ENCODE results near the gene HMGN1.

Gene HMGN1

GRCh38 chr21:39330001-39330400 lies 18.9 kb downstream of the HMGN1 start:
- DNase-seq (ENCODE audit: low spot score) = peak; percentile 51

DNA sequence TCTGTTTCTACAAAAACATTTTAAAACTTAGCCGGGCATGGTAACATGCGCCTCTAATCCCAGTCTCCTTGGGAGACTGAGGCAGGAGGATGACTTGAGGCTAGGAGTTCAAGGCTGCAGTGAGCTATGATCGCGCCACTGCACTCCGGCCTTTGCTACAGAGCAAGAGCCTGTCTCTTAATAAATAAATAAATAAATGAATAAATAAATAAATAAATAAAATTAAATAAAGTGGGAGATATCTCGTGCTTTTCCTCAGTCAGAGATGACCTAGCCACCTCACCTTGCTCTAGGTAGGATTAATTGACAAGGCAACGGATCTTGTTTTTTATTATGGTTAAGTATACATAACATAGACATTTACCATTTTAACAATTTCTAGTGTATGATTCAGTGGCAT lies 21.2 kb downstream of the HMGN1 start:
- DNase-seq (ENCODE audit: low spot score) = no peak

- no peak for DNase-seq (ENCODE audit: low spot score)
Measured at GRCh38 chr21:39326607-39327307, 22.1 kb downstream of the HMGN1 start.

DNA sequence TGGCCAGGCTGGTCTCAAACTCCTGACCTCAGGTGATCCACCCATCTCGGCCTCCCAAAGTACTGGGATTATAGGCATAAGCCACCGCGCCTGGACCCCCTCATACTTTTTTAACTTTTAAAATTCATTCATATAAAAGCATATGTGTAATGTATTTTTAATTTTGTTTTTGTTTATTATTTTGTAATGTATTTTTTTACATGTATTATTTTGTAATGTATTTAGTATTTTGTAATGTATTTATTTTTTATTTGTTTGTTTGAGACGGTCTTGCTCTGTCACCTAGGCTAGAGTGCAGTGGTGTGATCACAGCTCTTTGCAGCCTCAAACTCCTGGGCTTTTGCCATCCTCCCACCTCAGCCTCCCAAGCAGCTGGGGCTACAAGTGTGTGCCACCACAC lies 23.4 kb downstream of the HMGN1 start:
- DNase-seq (ENCODE audit: low spot score) = no peak

DNA sequence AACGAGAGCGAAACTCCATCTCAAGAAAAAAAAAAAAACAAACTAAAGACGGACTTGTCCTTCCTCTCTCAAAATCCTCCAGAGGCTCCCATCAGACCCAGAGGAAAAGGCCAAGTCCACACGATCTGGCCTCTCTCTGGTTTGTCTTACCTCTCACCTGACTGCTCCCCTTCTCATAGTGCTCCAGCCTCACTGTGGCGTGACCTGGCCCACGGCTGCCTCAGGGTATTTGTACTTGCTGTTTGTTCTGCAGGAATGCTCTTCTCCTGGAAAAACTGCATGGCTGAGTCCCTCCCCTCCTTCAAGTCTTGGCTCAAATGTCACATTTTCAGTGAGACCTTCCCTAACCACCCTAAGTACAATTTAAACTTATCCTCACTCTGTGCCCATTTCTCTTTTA lies 27.5 kb downstream of the HMGN1 start:
- DNase-seq (ENCODE audit: low spot score) = no peak

DNA sequence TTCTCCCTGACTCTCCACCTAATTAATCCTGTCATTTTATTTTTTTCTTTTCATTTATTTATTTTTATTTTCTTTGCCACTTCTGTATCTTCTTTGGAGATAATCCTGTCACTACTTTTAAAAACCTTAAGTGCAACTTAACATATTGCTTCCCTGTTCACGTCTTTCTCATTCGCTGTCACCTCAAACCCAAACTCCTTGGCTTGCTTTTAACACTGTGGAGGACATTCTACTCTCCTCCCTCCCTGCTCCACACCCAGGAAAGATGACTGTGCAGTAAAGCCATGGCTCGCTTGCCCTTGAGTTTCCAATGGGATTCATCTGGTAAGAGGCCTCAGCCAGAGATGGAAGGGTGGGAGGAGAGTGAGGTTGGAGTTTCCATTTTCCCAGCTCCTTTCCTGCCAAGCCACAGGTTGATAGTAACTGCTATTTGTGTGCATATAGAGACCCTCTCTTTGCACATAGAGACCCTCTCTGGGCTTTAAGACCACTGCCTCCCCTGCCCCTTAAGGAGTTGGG lies 29.0 kb downstream of the HMGN1 start:
- no peak for DNase-seq (ENCODE audit: low spot score)

- DNase-seq (ENCODE audit: low spot score) = no peak
Measured at GRCh38 chr21:39319251-39319756, 29.6 kb downstream of the HMGN1 start.

DNA sequence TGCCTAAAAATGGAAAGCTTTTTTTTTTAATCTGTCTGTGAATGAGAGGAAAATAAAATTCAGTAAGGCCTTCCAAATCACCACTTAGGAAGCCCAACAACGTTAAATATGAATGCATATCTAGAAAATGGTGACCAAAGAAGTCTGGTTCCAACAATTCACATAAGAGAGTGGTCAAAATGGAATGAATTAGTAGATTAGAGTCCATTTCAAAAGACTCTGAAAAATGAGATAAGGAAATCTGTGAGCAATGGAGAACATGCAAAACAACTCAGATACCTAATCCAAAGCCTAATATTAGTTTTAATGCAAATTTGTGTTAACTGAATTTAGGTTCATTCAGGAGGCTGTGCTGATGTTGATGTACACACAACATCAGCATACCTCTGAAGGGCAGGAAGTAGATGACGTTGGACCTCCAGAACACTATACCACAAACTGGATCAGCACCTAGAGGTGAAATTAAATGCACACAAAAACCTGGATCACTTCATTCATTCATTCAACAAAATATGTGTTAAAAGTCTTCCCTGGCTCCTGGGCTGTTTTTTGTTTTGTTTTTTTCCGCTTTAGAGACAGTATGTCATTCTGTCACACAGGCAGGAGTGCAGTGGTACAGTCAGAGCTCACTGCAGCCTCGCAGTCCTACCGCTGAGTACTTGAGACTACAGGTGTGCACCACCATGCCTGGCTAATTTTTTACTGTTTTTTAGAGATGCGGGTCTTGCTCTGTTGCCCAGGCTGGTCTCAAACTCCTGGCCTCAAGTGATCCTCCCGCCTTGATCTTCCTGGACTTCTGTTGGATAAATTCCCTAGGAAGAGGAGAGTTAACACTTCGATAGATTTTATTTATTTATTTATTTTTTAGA lies 30.6 kb downstream of the HMGN1 start:
- DNase-seq (ENCODE audit: low spot score) = peak; percentile 67

DNA sequence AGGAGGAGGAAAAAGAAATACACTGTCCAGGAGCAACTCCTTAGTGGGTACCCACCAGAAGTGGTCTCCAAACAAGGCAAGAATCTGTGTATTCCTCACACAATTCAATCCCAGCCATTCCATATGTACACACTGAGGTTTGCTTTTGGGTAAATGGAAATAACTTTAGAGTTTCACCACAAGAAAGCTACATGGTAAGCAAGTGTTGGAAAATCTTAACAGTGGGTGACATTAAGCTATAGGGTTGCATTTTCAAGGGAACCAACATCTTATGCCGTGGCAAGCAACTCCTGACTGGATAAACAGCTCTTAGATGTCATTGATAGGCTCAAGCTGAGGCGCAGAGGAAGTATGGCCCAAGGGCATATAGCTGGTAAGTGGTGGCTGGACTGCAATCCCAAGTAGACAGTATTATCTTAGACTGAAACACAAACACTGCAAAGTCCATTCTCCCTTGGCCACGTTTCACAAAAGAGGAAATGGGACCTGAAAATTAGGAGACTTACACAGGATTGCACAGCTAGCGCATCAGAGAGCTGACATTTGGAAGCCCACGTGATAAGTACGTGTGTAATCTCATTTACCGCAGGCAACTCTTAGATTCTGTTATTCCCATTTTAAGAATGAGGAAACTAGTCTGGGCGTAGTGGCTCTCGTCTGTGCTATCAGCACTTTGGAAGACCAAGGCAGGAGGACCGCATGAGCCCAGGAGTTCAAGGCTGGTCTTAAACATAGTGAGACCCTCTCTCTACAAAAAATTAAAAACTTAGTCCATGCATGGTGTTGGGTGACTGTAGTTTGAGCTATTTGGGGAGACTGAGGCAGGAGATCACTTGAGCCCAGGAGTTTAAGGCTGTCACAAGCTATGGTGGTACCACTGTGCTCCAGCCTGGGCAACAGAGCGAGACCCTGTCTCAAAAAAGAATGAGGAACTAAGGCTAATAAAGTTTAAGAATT lies 31.5 kb downstream of the HMGN1 start:
- peak; percentile 43 for DNase-seq (ENCODE audit: low spot score)

DNA sequence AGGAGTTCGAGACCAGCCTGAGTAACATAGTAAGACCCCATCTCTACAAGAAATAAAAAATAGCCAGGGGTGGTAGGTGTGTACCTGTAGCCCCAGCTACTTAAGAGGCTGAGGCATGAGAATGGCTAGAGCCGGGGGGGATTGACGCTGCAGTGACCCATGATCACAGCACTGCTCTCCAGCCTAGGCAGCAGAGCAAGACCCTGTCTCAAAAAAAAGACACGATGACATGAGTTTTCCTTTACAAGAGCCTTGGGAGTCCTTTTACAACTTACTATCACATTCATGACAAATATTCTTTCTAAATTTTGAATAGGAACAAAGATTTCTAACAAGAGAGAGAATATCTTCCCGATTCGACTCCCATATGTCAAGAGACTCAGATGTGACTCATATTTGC lies 32.2 kb downstream of the HMGN1 start:
- DNase-seq (ENCODE audit: low spot score) = no peak

DNA sequence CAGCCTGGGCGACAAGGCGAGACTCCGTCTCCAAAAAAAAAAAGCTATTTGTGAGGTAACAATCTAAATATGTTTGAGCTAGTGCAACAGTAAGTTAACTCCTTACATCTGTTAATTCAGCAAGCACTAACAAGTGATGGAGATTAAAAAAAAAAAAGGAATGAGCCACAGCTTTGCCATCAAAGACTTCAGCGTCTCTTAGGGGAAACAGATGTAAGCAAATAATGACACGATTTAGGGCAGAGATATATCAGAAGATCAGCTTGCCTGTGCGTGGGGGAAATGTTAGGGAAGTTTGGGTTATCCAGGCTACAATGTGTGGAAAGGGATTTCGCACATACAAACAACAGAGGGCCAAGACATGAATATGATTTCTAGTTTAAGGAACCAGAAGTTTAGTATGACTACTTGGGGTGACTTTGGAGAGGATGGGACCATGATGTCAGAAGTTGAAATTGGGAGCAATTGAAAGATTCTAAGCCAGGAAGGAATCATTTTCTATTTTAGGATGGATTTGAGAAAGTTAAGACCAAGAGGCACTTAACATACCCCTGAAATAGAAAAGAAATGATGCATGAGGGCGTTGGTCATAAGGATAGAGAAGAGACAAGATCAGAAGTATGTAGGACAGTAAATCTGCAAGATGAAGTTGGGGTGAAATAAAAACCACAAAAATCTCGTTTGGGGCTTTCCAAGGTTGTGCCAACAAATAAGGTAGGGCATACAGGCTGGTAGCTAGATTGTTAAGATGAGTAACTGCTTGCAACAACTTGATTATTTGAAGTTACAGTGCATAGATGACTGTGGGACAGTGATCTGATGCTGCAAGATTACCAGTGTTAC lies 33.1 kb downstream of the HMGN1 start:
- DNase-seq (ENCODE audit: low spot score) = no peak

- peak; percentile 55 for DNase-seq (ENCODE audit: low spot score)
Measured at GRCh38 chr21:39314143-39315027, 34.5 kb downstream of the HMGN1 start.

DNA sequence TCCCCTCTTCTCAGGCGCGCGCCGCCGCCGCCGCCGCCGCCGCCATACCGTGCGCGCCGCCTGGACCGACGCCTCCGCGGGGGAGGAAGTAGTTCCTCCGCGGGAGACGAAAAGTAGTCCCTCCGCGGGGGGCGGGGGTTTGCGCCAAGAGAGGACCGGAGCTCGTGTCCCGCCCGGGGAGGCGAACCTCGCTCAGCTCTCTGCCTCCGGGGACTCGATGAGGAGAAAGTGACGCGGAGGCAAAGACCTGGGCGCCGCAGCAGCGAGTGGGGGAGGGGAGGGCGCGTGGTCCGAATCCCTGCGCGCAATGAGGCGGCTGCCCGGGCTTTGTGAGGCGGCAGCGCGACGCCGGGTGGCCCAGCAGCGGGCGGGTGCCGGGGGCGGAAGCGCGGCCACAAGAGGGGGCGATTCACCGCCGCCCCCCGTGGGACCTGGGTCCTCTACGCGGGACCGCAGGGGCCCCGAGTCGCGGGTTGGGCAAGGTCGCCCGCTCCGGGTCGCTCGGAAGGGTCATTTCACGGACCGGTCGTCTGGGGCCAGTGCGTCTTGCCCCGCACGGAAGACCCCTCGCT lies 35.2 kb downstream of the HMGN1 start, which contains the start of gene BRWD1:
Gene BRWD1, minus strand, starts transcription at position 62 of the 572 bp plus-strand sequence. CDS start 141 bp downstream, outside the sequence.
- peak; percentile 82 for DNase-seq (ENCODE audit: low spot score)

- peak; percentile 65 for DNase-seq (ENCODE audit: low spot score)
Measured at GRCh38 chr21:39313042-39313570, 35.8 kb downstream of the HMGN1 start.

- peak; percentile 99 for DNase-seq (ENCODE audit: low spot score)
Measured at GRCh38 chr21:39312112-39313041, 36.5 kb downstream of the HMGN1 start.

DNA sequence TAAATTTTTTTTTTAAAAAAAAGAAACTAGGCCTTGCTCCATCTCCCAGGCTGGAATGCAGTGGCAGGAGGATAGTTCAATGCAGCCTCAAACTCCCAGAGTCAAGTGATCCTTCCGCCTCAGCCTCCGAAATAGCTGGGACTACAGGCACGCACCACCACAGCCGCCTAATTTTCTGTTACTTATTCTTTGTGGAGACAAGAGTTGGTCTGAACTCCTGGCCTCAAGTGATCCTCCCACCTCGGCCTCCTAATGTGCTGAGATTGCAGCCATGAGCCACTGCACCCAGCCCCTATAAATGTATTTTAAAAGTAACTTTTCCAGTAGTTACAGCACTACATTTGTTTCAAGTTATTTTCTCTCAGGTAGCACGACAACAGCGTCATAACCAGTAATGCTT lies 37.7 kb downstream of the HMGN1 start:
- DNase-seq (ENCODE audit: low spot score) = no peak

DNA sequence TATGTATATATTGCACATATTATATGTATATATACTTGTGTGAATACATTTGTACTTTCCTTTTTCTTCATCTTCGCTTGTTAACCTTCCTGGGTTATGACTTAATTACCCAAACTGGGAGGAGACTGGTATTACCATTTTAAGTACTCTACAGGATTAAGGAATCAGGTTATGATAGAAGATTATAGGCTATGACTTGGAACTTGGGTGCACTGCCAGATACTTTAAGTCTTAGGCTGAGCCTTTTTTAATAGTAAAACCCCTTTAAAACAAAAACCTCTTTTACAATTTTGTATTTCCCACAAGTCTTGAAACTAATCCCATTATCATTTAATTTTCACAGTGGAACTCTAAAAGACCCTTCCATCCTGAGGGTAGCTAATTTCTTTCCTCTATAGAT lies 41.4 kb downstream of the HMGN1 start:
- no peak for DNase-seq (ENCODE audit: low spot score)

DNA sequence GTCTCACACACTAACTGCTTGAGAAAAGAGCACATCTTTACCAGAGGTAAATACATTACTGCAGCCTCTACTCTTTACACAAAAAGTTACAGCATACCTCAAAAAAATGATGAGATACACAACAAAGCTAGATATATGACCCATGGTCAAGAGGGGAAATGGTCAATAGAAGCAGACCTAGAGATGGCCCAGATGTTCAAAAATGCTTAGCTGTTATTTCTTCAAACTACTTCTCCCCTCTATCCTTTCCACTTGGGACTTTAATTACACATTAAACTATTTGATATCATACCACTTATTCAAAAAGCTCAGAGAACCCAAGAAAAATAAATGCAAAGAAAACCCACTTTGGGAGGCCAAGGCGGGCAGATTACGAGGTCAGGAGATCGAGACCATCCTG lies 48.3 kb downstream of the HMGN1 start:
- DNase-seq (ENCODE audit: low spot score) = no peak

Measured in germinal center (tissue), 1 donor.